ENCODE results near the gene IL10RA.
"Not testable (repeated sequence)": the region's sequence is repeated elsewhere in the genome, so short reads cannot be mapped to it uniquely, and the experiment has no call there.

The IL10RA gene

GRCh38 chr11:117945047-117945810, 41.0 kb upstream of the IL10RA start:
- Histone ChIP-seq H3K36me3 (ENCODE audit: insufficient read depth, insufficient read length, low read length) (no peaks in the 10 kb centered on the region), H3K9me3 (ENCODE audit: insufficient read depth, low read length) (peaks cover 6% of the 10 kb centered on the region; the same call in 1 of the 2 replicates), H3K4me3 (ENCODE audit: insufficient read length, low read depth) (no peak overlapping the region), H3K9ac (ENCODE audit: insufficient read length, low read depth) (no peak overlapping the region), H3K27me3 (ENCODE audit: insufficient read depth, insufficient read length) (no peaks in the 10 kb centered on the region), H3K4me1 (ENCODE audit: insufficient read depth, insufficient read length) (no peaks in the 10 kb centered on the region)
- no peak for TF ChIP-seq ZNF274 (IDR thresholded peaks at IDR 0.05; ENCODE audit: low read depth, low read length)
- TF ChIP-seq YY1 (IDR thresholded peaks at IDR 0.05; ENCODE audit: insufficient read depth, insufficient read length) = no peak
- TF ChIP-seq SUZ12 (IDR thresholded peaks at IDR 0.05; ENCODE audit: extremely low read depth, insufficient read depth, insufficient read length) = no peak
- no peak for DNase-seq (ENCODE audit: low read depth, low spot score)

GRCh38 chr11:117946156-117946841, 39.9 kb upstream of the IL10RA start:
- H3K27me3 ChIP-seq (ENCODE audit: insufficient read depth, insufficient read length) = no peaks in the 10 kb centered on the region
- TF ChIP-seq YY1 (IDR thresholded peaks at IDR 0.05; ENCODE audit: insufficient read depth, insufficient read length) (no peak), ZNF274 (IDR thresholded peaks at IDR 0.05; ENCODE audit: low read depth, low read length) (no peak), SUZ12 (IDR thresholded peaks at IDR 0.05; ENCODE audit: extremely low read depth, insufficient read depth, insufficient read length) (no peak)
- no peak overlapping the region for H3K4me3 ChIP-seq (ENCODE audit: insufficient read length, low read depth)
- no peak for DNase-seq (ENCODE audit: low read depth, low spot score)
- no peaks in the 10 kb centered on the region for H3K4me1 ChIP-seq (ENCODE audit: insufficient read depth, insufficient read length)
- no peaks in the 10 kb centered on the region for H3K36me3 ChIP-seq (ENCODE audit: insufficient read depth, insufficient read length, low read length)
- peaks cover 6% of the 10 kb centered on the region; the same call in 1 of the 2 replicates for H3K9me3 ChIP-seq (ENCODE audit: insufficient read depth, low read length)
- H3K9ac ChIP-seq (ENCODE audit: insufficient read length, low read depth) = peak overlapping the region; percentile 13

- TF ChIP-seq YY1 (IDR thresholded peaks at IDR 0.05; ENCODE audit: insufficient read depth, insufficient read length) (no peak), ZNF274 (IDR thresholded peaks at IDR 0.05; ENCODE audit: low read depth, low read length) (no peak), SUZ12 (IDR thresholded peaks at IDR 0.05; ENCODE audit: extremely low read depth, insufficient read depth, insufficient read length) (no peak)
- Histone ChIP-seq H3K4me3 (ENCODE audit: insufficient read length, low read depth) (no peak overlapping the region), H3K9me3 (ENCODE audit: insufficient read depth, low read length) (peaks cover 6% of the 10 kb centered on the region; the same call in 1 of the 2 replicates), H3K4me1 (ENCODE audit: insufficient read depth, insufficient read length) (no peaks in the 10 kb centered on the region), H3K27me3 (ENCODE audit: insufficient read depth, insufficient read length) (no peaks in the 10 kb centered on the region), H3K9ac (ENCODE audit: insufficient read length, low read depth) (no peak overlapping the region), H3K36me3 (ENCODE audit: insufficient read depth, insufficient read length, low read length) (no peaks in the 10 kb centered on the region)
- peak; percentile 72 for DNase-seq (ENCODE audit: low read depth, low spot score)
Measured at GRCh38 chr11:117946842-117947526, 39.2 kb upstream of the IL10RA start.

GRCh38 chr11:117947751-117948150, 38.4 kb upstream of the IL10RA start:
- not testable (repeated sequence) for H3K4me1 ChIP-seq (ENCODE audit: insufficient read depth, insufficient read length); DNase-seq (ENCODE audit: low read depth, low spot score); H3K36me3 ChIP-seq (ENCODE audit: insufficient read depth, insufficient read length, low read length); H3K9ac ChIP-seq (ENCODE audit: insufficient read length, low read depth); H3K9me3 ChIP-seq (ENCODE audit: insufficient read depth, low read length); H3K4me3 ChIP-seq (ENCODE audit: insufficient read length, low read depth); H3K27me3 ChIP-seq (ENCODE audit: insufficient read depth, insufficient read length)

- not testable (repeated sequence) for H3K36me3 ChIP-seq (ENCODE audit: insufficient read depth, insufficient read length, low read length); DNase-seq (ENCODE audit: low read depth, low spot score); H3K9ac ChIP-seq (ENCODE audit: insufficient read length, low read depth); H3K4me3 ChIP-seq (ENCODE audit: insufficient read length, low read depth); H3K9me3 ChIP-seq (ENCODE audit: insufficient read depth, low read length); H3K4me1 ChIP-seq (ENCODE audit: insufficient read depth, insufficient read length); H3K27me3 ChIP-seq (ENCODE audit: insufficient read depth, insufficient read length)
Measured at GRCh38 chr11:117948466-117948865, 37.7 kb upstream of the IL10RA start.

- H3K4me3 ChIP-seq (ENCODE audit: insufficient read length, low read depth) = no peak overlapping the region
- H3K9me3 ChIP-seq (ENCODE audit: insufficient read depth, low read length) = no peaks in the 10 kb centered on the region
- TF ChIP-seq SUZ12 (IDR thresholded peaks at IDR 0.05; ENCODE audit: extremely low read depth, insufficient read depth, insufficient read length) (no peak), ZNF274 (IDR thresholded peaks at IDR 0.05; ENCODE audit: low read depth, low read length) (no peak), YY1 (IDR thresholded peaks at IDR 0.05; ENCODE audit: insufficient read depth, insufficient read length) (no peak)
- DNase-seq (ENCODE audit: low read depth, low spot score) = no peak
- H3K36me3 ChIP-seq (ENCODE audit: insufficient read depth, insufficient read length, low read length) = no peaks in the 10 kb centered on the region
- no peaks in the 10 kb centered on the region for H3K4me1 ChIP-seq (ENCODE audit: insufficient read depth, insufficient read length)
- no peaks in the 10 kb centered on the region for H3K27me3 ChIP-seq (ENCODE audit: insufficient read depth, insufficient read length)
- no peak overlapping the region for H3K9ac ChIP-seq (ENCODE audit: insufficient read length, low read depth)
Measured at GRCh38 chr11:117949062-117949461, 37.1 kb upstream of the IL10RA start.

GRCh38 chr11:117950301-117950700, 35.9 kb upstream of the IL10RA start:
- no peaks in the 10 kb centered on the region for H3K9me3 ChIP-seq (ENCODE audit: insufficient read depth, low read length)
- H3K4me3 ChIP-seq (ENCODE audit: insufficient read length, low read depth) = no peak overlapping the region
- H3K9ac ChIP-seq (ENCODE audit: insufficient read length, low read depth) = no peak overlapping the region
- DNase-seq (ENCODE audit: low read depth, low spot score) = no peak
- no peaks in the 10 kb centered on the region for H3K36me3 ChIP-seq (ENCODE audit: insufficient read depth, insufficient read length, low read length)
- H3K27me3 ChIP-seq (ENCODE audit: insufficient read depth, insufficient read length) = no peaks in the 10 kb centered on the region
- TF ChIP-seq YY1 (IDR thresholded peaks at IDR 0.05; ENCODE audit: insufficient read depth, insufficient read length) = no peak
- TF ChIP-seq ZNF274 (IDR thresholded peaks at IDR 0.05; ENCODE audit: low read depth, low read length) = no peak
- no peak for TF ChIP-seq SUZ12 (IDR thresholded peaks at IDR 0.05; ENCODE audit: extremely low read depth, insufficient read depth, insufficient read length)
- no peaks in the 10 kb centered on the region for H3K4me1 ChIP-seq (ENCODE audit: insufficient read depth, insufficient read length)
